RPMI7951 (cell line): ENCODE measurements around the gene BMPR1A. TPM values are rescaled to one million over a fixed set of nuclear protein-coding genes. Genes with fewer than 3 reads are reported as not detected.

Source experiments
- DNase-seq: peaks from one replicate; pipeline ENCODE4 v3.0.0-alpha.2; 2012; ENCODE audit warnings: low read depth
- total RNA-seq: library from RNA; depleted of rRNA; stranded (reverse); fragments of >200 nt; shearing (Covaris generic); gene quantifications from 2 replicates; pipeline ENCODE4 v1.2.3, GENCODE V29; 2014

The BMPR1A gene
- total RNA-seq, 1 experiment from 2014 or later: 30.3 TPM

DNA sequence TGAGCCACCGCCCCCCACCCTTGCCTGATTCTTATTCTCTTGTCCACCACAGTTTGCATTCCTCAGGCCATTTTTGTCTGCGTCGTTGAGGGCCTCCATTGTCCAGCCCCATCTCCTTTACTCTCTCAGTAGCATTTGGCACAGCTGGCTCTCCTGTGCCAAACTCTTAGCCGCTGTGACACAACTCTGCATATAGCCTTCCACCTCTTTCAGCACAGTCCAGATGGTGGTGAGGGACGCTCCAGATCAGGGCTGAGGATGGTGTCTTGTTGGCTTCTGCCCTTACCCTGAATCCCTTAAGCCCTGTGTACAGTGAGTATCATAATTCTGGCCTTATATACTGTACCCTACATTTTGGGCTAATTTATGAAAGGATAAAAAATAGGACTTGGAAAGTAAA lies 45.6 kb downstream of the BMPR1A start:
- DNase-seq: no peak

- DNase-seq: no peak
Measured at GRCh38 chr10:86802473-86803108, 46.2 kb downstream of the BMPR1A start.

- no peak for DNase-seq
Measured at GRCh38 chr10:86803156-86803555, 46.7 kb downstream of the BMPR1A start.

DNA sequence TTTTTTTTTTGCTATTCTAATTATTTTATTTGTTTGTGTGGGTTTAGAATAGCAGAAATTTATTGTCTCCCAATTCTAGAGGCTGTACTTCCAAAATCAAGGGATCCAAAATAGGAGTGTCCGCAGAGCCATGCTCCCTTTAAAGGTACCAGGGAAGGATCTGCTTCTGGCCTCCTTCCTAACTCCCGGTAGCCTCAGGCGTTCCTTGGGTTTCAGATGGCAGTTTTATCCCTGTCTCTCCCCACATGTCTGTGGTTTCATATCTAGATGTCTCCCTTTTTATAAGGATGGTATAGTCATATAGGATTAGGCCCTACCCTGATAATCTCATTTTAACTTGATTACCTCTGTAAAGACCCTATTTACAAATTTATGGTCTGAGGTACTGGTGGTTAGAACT lies 48.4 kb downstream of the BMPR1A start:
- peak; percentile 62 for DNase-seq

DNA sequence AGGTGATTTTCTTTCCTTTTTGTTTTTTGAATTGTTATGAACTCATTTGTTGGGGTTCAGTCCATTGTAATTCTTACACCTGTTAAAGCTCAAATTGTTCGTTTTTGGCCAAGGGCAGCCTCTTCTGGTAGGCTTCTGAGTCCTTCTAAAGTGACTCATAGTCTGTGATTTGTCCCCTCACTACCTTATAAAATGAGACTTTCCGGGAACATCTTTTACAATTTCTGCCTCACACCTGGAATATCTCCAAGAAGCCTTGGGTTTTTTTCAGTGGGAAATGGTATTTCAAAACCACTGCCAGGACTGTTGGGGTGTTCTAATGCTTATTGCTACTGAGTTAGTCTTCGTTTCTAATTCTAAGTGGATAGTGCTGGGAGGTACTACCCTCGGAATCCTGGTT lies 56.7 kb downstream of the BMPR1A start:
- DNase-seq: peak; percentile 14

DNA sequence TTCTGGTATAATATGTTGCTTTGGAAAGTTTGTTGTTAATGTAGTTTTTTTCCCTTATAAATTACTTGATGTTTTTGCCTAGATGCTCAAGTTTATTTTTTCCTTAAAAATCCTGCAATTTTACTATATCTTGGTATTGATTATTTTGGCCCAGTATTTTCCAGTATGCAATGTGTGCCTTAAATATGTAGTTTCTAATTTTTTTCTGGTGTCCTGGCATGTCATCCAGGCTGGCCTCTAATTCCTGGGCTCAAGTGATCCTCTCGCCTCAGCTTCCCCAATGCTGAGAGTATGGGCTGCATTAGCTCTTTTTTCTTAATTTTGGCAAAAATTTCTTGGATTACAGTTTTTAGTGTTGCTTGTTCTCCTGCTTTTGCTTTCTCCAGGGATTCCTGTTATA lies 57.6 kb downstream of the BMPR1A start:
- DNase-seq: no peak

DNA sequence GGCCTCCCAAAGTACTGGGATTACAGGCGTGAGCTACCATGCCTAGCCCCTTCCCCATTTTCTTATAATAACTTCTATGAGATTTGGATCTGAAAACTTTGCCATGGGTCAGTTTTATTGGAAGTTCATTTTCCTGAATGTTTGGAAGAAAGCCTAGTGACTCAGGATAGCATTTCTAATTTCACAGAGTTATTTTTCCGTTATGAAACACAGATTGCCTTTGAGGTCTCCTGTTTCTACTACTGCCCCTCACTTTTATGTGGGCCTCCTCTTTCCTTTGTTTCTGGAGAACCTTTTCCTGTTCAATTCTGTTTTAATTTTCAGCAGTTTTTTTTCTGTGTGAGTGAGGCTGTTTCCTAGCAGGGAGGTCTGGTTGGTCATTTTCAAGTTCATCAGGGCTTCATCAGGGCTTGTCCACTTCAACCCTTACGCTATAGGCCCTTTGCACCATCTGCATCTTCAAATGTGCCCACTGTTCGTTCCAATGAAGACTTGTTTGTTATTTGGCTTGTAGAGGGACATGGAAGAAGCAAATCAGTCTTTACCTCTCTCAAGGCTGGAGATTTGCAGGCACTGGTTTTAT lies 58.7 kb downstream of the BMPR1A start:
- no peak for DNase-seq

DNA sequence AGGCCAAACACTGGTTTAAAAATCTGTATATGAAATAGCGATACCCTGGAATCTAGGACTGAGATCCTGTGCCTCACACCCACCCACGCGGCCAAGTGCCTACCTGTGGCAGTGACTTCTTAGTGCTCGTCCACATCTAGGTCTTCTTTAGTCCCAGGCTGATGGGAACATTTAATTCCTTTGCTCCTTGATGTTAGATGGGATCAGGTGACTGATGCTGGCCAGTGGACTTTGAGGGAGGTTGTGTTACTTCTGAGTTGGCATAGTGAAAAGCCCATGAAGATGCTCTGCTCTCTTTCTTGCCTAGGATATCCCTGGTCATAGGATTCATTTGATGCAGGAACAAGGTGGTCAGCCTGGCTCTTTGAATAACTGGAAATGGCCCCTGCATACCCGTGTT lies 59.2 kb downstream of the BMPR1A start:
- no peak for DNase-seq

DNA sequence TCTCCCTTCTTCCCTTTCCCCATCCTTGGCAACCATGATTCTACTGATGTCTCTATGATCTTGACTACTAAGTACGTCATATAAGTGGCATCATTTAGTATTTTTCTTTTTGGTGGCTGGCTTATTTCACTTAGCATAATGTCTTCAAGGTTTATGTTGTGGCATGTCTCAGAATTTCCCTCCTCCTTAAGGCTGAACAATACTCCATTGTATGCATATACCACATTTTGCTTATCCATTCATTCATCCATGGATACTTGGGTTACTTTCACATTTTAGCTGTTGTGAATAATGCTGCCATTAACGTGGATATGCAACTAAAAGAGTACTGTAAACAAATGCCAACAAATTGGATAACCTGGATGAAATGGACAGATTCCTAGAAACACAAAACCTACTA lies 60.8 kb downstream of the BMPR1A start:
- DNase-seq: no peak

- no peak for DNase-seq
Measured at GRCh38 chr10:86819567-86819966, 63.1 kb downstream of the BMPR1A start.

- DNase-seq: no peak
Measured at GRCh38 chr10:86820509-86820908, 64.1 kb downstream of the BMPR1A start.

GRCh38 chr10:86821388-86821999 lies 65.1 kb downstream of the BMPR1A start:
- DNase-seq: no peak

DNA sequence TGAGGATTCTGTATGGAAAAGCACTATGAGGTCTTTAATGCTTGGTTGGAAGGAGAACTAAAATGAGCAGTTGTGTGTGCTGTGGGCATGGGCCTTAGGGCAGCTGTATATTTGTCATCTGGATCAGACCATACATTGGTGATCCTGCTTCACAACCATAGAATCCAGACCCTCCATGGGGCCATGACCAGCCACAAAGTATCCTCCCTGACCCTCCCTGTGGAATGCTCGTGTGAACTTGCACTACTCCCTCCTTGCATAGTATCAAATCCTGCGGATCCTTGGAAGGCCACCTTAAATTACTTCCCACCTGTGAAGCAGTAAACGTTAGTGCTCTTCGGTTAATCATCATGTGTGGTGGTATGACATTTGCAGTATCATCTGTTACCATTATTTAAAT lies 67.1 kb downstream of the BMPR1A start:
- DNase-seq: no peak

DNA sequence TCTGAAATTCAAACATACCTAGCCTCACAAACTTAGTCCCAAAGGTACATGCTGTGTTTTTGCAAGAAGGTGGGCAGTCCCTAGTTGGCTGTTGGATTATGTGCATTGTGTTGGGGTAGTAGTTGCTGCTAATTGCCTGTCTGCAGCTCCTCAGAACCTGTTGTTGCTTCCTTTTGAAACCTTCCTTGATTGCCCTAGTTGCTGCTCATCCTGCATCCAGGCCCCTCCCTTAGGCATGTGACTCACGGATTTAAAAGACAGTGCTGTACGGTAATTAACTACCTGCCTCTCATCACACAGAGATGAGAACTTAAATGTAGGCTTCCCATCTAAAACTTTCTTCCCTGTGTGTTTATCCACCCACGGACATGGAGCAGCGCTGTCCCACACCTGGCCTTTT lies 67.7 kb downstream of the BMPR1A start:
- DNase-seq: no peak

- DNase-seq: no peak
Measured at GRCh38 chr10:86825366-86825765, 68.9 kb downstream of the BMPR1A start.

DNA sequence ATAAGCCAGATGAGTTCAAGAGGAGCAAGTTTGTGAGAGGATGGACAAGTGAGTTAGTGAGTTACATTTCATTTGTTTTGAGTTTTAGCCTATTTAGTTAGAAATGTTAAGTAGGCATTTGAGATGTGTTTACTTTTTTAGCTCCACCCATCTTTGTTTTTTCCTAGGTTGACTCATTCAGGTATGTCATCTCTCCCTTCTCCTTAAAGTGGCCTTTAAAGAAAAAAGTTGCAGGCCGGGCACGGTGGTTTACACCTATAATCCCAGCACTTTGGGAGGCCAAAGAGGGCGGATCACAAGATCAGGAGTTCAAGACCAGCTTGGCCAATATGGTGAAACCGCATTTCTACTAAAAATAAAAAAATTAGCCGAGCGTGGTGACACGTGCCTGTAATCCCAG lies 71.2 kb downstream of the BMPR1A start:
- DNase-seq: no peak

GRCh38 chr10:86828145-86828544 lies 71.7 kb downstream of the BMPR1A start:
- DNase-seq: no peak

- DNase-seq: no peak
Measured at GRCh38 chr10:86829472-86829871, 73.1 kb downstream of the BMPR1A start.

GRCh38 chr10:86830043-86830591 lies 73.7 kb downstream of the BMPR1A start:
- no peak for DNase-seq

DNA sequence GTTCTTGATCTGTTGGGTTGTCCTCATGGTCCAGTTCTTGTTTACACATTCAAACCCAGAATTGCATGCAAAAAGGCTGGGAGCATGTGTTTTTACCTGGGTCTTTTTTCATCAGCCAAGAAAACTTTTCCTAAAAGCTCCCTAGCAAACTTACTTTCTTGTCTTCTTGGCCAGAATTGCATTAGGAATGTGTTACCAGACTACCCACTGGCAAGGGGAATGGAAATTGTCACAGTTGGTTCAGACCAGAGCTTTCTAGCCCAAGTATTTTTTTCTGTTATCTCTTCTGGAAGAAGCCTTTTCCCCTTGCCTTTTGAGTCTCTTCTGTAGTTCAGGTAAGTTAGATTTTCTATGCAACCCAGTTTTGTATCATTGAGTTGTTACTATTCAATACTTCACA lies 77.5 kb downstream of the BMPR1A start:
- DNase-seq: no peak

DNA sequence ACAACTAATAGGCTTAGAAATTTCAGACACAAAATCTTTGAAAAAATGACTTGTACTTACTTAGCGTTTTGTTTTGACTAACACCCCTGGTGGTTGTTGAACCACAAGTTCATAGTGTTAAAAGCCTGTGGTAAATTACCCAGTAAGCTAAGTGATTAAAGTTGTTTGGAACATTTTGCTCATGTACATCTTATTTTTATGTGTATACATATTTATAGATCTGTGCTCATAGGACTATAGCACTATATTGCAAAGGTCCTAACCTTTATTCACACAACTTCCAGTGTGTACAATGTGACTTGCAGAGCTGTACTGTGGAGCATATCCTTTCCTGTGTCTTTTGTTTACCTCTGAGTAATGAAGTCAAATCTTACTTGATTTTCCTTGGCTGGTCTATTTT lies 79.6 kb downstream of the BMPR1A start:
- no peak for DNase-seq

DNA sequence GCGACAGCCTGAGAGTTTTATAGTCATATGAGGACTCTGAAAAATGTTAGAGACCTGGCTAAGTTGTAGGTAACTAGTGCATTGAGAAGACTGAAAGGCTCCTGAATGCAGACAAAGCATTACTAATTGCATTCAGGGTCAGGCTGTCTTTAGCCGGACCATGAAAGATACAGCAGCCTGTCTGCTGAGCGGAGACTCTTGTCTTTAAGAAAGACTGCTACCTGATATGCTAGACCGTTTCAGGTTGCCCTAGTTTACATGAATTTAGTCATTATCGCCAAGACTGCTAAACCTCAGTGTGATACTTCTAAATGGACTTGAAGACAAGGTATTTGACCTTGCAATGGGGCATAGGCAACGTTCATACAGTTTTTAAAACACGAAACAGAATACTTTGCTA lies 81.2 kb downstream of the BMPR1A start:
- no peak for DNase-seq

DNA sequence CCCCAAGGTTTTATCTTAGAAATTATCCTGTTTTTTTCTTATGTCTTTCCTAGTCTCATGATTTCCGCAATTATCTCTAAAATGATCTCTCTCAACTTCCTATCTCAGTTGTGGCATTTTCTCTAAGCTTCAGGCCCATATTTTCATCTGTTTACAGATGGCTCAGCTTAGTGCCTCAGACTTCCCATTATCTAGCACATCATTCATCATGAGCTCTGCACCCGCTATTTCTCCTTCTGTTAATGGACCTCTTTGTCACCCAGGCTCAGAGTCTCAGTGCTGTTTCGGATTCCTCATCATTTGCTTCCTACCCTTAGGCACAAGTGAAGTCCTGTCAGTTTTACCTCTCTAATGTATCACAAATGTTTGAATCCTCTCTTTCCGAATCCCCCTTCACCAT lies 84.1 kb downstream of the BMPR1A start:
- peak; percentile 39 for DNase-seq
